Loucy (cell line): ENCODE results near the gene NTPCR.

Experiments used
- EZH2phosphoT487 ChIP-seq: fragments of 200-600 bp; IDR thresholded peaks from 2 replicates; pipeline ENCODE4 v1.6.1; 2018; ENCODE audit warnings: antibody characterized with exemption, mild to moderate bottlenecking, moderate library complexity, borderline replicate concordance
- TF ChIP-seq, protein P1 (sequence below): fragments of 200-600 bp; sonication (generic); conservative IDR thresholded peaks from 2 replicates; pipeline ENCODE4 v1.5.1; 2014; ENCODE audit warnings: mild to moderate bottlenecking, antibody characterized with exemption, low read length

DNA sequence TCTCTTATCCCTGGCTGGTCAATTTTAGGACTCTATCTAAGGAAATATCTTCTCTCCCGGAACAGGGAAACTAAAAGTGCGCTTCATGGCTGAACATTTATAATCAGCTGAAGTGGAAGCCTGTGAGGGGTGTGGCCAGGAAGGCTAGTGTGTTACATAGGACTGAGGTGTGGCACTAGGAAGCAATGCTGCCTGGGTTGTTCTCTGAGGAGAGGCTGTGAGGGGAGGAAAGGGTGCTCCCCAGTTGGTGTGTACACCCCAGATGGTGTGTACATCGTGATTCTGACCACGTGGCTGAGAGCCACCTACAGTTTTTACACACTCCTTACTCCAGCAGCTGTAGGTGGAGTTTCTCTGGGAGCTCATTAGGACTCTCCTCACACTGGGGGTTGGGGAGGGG, 16.3 kb downstream of the NTPCR start:
- TF ChIP-seq, protein P1, sequence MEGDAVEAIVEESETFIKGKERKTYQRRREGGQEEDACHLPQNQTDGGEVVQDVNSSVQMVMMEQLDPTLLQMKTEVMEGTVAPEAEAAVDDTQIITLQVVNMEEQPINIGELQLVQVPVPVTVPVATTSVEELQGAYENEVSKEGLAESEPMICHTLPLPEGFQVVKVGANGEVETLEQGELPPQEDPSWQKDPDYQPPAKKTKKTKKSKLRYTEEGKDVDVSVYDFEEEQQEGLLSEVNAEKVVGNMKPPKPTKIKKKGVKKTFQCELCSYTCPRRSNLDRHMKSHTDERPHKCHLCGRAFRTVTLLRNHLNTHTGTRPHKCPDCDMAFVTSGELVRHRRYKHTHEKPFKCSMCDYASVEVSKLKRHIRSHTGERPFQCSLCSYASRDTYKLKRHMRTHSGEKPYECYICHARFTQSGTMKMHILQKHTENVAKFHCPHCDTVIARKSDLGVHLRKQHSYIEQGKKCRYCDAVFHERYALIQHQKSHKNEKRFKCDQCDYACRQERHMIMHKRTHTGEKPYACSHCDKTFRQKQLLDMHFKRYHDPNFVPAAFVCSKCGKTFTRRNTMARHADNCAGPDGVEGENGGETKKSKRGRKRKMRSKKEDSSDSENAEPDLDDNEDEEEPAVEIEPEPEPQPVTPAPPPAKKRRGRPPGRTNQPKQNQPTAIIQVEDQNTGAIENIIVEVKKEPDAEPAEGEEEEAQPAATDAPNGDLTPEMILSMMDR = no peak
- no peak for TF ChIP-seq EZH2phosphoT487
